ENCODE measurements around the gene KLF15. TPM values are rescaled to one million over a fixed set of nuclear protein-coding genes. Genes with fewer than 3 reads are reported as not detected.

Gene KLF15
- total RNA-seq, 6 experiments from 2014 or later: 0.63 to 1.2 (median 0.81) TPM

- Mint-ChIP-seq H3K4me3 (peak overlapping the region; percentile 20; the same call in 1 of the 2 replicates), H3K27ac (no peak overlapping the region)
- TF ChIP-seq, protein P1, sequence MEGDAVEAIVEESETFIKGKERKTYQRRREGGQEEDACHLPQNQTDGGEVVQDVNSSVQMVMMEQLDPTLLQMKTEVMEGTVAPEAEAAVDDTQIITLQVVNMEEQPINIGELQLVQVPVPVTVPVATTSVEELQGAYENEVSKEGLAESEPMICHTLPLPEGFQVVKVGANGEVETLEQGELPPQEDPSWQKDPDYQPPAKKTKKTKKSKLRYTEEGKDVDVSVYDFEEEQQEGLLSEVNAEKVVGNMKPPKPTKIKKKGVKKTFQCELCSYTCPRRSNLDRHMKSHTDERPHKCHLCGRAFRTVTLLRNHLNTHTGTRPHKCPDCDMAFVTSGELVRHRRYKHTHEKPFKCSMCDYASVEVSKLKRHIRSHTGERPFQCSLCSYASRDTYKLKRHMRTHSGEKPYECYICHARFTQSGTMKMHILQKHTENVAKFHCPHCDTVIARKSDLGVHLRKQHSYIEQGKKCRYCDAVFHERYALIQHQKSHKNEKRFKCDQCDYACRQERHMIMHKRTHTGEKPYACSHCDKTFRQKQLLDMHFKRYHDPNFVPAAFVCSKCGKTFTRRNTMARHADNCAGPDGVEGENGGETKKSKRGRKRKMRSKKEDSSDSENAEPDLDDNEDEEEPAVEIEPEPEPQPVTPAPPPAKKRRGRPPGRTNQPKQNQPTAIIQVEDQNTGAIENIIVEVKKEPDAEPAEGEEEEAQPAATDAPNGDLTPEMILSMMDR (IDR thresholded peaks at IDR 0.05): no peak
Measured at GRCh38 chr3:126300761-126301481, 56.3 kb downstream of the KLF15 start.

GRCh38 chr3:126300001-126300760 lies 57.0 kb downstream of the KLF15 start:
- Mint-ChIP-seq H3K4me3 (no peak overlapping the region), H3K4me1 (ENCODE audit: low read depth) (peaks cover 17% of the 10 kb centered on the region), H3K27ac (no peak overlapping the region), H3K9me3 (peaks cover 29% of the 10 kb centered on the region), H3K36me3 (ENCODE audit: low read depth) (peaks cover 22% of the 10 kb centered on the region), H3K27me3 (ENCODE audit: insufficient read depth) (peaks cover 1% of the 10 kb centered on the region; the same call in 1 of the 2 replicates)
- no peak for DNase-seq
- TF ChIP-seq, protein P1 (IDR thresholded peaks at IDR 0.05): no peak

More at GRCh38 chr3:126300761-126301481, 56.3 kb downstream of the KLF15 start:
- H3K27me3 Mint-ChIP-seq (ENCODE audit: insufficient read depth): 0 out of 2 replicates have a peak, but pooled peaks cover 1% of the 10 kb centered on the region
- peaks cover 22% of the 10 kb centered on the region for H3K36me3 Mint-ChIP-seq (ENCODE audit: low read depth)
- peaks cover 29% of the 10 kb centered on the region for H3K9me3 Mint-ChIP-seq
- H3K4me1 Mint-ChIP-seq (ENCODE audit: low read depth): peaks cover 24% of the 10 kb centered on the region
- DNase-seq: no peak

DNA sequence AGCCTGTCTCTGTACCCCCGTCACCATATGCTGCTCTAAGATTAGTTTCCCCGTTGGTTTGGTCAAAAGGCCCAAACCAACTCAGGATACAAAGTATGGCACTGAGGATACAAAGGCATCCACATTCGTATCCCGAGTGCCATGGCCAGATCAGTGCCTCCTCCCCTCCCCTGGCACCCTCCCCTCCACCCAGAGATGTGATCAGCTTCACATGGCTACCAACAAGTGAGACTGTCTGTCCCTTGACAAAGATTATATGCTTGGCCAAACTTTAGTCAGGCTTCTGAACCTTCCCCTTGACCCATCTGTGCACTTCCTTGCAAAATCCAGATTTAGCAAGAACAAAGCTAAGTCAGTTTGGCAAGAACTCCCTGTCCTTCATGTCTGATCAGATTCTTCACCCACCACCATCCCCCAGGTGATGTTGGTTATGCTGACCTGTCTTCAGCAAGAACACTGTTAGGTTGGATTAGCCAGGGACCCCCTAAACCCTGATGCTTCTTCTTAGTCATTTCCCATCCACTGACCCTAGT lies 61.7 kb downstream of the KLF15 start:
- peaks cover 27% of the 10 kb centered on the region for H3K4me1 Mint-ChIP-seq (ENCODE audit: low read depth)
- peaks cover 11% of the 10 kb centered on the region for H3K27me3 Mint-ChIP-seq (ENCODE audit: insufficient read depth)
- no peak overlapping the region for H3K27ac Mint-ChIP-seq
- H3K4me3 Mint-ChIP-seq: no peak overlapping the region
- no peaks in the 10 kb centered on the region for H3K9me3 Mint-ChIP-seq
- TF ChIP-seq, protein P1 (IDR thresholded peaks at IDR 0.05): no peak
- no peak for DNase-seq
- no peaks in the 10 kb centered on the region for H3K36me3 Mint-ChIP-seq (ENCODE audit: low read depth)

DNA sequence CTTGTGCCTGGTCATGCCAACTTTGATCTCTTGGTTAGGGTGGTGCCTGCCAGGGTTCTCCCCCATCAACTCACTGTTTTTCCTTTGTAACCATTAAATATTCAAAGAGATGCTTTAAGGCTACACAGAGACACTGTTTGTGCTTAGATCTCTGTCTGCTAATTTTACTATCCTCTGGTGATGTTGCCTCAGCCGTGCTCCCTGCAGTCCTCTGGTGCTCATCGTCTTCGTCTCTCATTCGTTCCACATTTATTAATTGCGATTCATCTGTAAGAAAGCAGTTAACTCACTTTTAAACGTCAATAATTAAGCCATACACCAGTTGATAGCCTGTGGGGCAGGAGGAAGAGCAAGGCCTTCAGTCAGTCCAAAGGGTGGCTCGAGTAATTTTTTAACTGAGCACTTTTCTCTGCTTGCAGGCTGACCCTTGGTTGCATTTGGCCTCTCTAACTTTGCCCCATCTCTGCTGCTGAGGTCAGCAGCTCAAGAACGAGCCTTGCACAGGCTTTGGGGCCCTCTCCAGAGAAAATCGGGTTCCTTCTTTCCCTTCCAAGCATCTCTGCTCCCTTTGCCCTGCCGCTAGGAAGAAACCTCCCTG lies 62.9 kb downstream of the KLF15 start:
- TF ChIP-seq, protein P1 (IDR thresholded peaks at IDR 0.05): no peak
- Mint-ChIP-seq H3K27ac (no peak overlapping the region), H3K4me1 (ENCODE audit: low read depth) (peaks cover 27% of the 10 kb centered on the region), H3K4me3 (no peak overlapping the region), H3K36me3 (ENCODE audit: low read depth) (no peaks in the 10 kb centered on the region), H3K9me3 (no peaks in the 10 kb centered on the region), H3K27me3 (ENCODE audit: insufficient read depth) (peaks cover 15% of the 10 kb centered on the region)
- no peak for DNase-seq

DNA sequence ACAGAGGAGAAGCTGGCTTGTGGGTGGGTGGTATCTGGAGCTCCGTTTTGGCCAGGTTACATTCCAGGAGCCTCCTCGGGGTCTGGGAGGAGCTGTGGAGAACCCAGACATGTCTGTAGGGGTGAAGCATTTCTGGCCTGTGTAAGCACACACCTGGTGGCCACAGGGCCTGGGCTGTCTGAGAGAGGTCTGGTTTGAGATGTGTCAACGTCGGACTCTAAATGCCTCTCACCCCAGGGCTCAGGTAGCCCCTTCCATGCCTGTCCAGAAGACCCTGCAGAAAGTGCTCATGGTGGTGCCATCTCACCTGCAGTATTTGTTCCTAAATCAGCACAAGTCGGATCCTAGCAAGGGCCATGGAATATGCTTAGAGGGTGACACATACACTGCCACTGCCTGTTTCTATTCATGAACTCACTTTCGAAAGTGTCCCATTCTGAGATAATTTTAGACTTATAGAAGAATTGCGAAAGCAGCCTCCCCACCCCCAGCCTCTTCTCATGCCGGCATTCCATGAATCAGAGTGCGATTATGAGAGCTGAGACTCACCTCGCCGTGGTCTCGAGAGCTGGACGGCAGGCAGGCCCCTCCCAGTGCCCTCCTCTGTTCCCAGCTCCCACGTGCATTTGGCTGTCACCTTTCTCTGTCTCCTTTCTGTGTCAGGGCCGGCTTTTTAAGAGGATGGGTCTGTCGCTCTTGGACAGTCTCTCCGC lies 63.7 kb downstream of the KLF15 start:
- Mint-ChIP-seq H3K9me3 (no peaks in the 10 kb centered on the region), H3K36me3 (ENCODE audit: low read depth) (no peaks in the 10 kb centered on the region), H3K4me3 (no peak overlapping the region), H3K4me1 (ENCODE audit: low read depth) (peaks cover 27% of the 10 kb centered on the region), H3K27me3 (ENCODE audit: insufficient read depth) (peaks cover 14% of the 10 kb centered on the region), H3K27ac (no peak overlapping the region)
- TF ChIP-seq, protein P1 (IDR thresholded peaks at IDR 0.05): no peak
- DNase-seq: peak; percentile 24
